ENCODE measurements around the gene SH3BP4. TPM values are rescaled to one million over a fixed set of nuclear protein-coding genes. Genes with fewer than 3 reads are reported as not detected.

Gene SH3BP4
- total and polyA plus RNA-seq, 10 of the 15 experiments (the other 5 are each of a cell fraction or from before 2014, with no cell fraction given): 0.03 to 0.36 TPM; not detected in 8

GRCh38 chr2:235043762-235044500 lies 92.1 kb downstream of the SH3BP4 start:
- intact Hi-C loops (cut with micrococcal nuclease; ENCODE audit: unreplicated experiment): no loop called here
- Histone ChIP-seq H3K79me2 (ENCODE audit: control insufficient read depth, insufficient read depth, low read length) (no peaks in the 10 kb centered on the region), H3K9ac (ENCODE audit: control insufficient read depth, insufficient read depth, low read length) (no peak overlapping the region), H3K36me3 (ENCODE audit: control insufficient read depth in 2 of 2, insufficient read depth in 2 of 2, low read length in 1 of 2) (no peaks in the 10 kb centered on the region), H3K27me3 (replicated peaks in 1 of 2; ENCODE audit: control insufficient read depth in 2 of 2, insufficient read depth in 2 of 2, low read length in 1 of 2) (no peaks in the 10 kb centered on the region), H3K4me3 (no peak overlapping the region), H3K9me3 (replicated peaks; ENCODE audit: control insufficient read depth, insufficient read depth, low read length) (no peaks in the 10 kb centered on the region; the same call in 2 of the 3 replicates), H3K4me2 (ENCODE audit: control insufficient read depth, insufficient read depth) (no peak overlapping the region), H2AFZ (ENCODE audit: control insufficient read depth, low read depth, low read length) (no peak overlapping the region), H3K27ac (ENCODE audit: control insufficient read depth, insufficient read depth) (no peak overlapping the region), H4K20me1 (ENCODE audit: control insufficient read depth, insufficient read depth) (no peaks in the 10 kb centered on the region), H3K4me1 (ENCODE audit: control insufficient read depth, insufficient read depth, low read length) (peaks cover 2% of the 10 kb centered on the region; the same call in 1 of the 2 replicates)
- ChIA-PET POLR2A (no interaction called here), CTCF (no interaction called here), RAD21 (ENCODE audit: unreplicated experiment) (no interaction called here), SMC1A (ENCODE audit: uncharacterized antibody, unreplicated experiment) (no interaction called here)
- DNase-seq (ENCODE audit: low read depth, low spot score) (no peak), FAIRE-seq (no peak), ATAC-seq (no peak)
- no TSS peak for BruUV-seq (replicated peaks)
- WGBS (ENCODE audit: insufficient coverage, insufficient replicate concordance, low lambda C conversion rate, missing lambda C conversion rate): 35% methylated on average over 21 of the region's 22 CpGs
- TF ChIP-seq CREB1 (IDR thresholded peaks at IDR 0.05; ENCODE audit: low read depth) (no peak), STAT3 (IDR thresholded peaks at IDR 0.05; ENCODE audit: low read depth, low read length) (no peak), ZNF592 (IDR thresholded peaks at IDR 0.05) (no peak), SUZ12 (IDR thresholded peaks at IDR 0.05; ENCODE audit: unreplicated experiment) (no peak), BRCA1 (IDR thresholded peaks at IDR 0.05; ENCODE audit: low read depth, low read length) (no peak), FOS (IDR thresholded peaks at IDR 0.05; ENCODE audit: borderline replicate concordance, extremely low read depth, insufficient read length) (no peak), CHD1 (IDR thresholded peaks at IDR 0.05; ENCODE audit: low read depth, low read length) (no peak), BCL3 (IDR thresholded peaks at IDR 0.05; ENCODE audit: borderline replicate concordance, insufficient read depth, low read depth, low read length, poor library complexity, severe bottlenecking) (no peak)
- TF ChIP-seq, protein P1, sequence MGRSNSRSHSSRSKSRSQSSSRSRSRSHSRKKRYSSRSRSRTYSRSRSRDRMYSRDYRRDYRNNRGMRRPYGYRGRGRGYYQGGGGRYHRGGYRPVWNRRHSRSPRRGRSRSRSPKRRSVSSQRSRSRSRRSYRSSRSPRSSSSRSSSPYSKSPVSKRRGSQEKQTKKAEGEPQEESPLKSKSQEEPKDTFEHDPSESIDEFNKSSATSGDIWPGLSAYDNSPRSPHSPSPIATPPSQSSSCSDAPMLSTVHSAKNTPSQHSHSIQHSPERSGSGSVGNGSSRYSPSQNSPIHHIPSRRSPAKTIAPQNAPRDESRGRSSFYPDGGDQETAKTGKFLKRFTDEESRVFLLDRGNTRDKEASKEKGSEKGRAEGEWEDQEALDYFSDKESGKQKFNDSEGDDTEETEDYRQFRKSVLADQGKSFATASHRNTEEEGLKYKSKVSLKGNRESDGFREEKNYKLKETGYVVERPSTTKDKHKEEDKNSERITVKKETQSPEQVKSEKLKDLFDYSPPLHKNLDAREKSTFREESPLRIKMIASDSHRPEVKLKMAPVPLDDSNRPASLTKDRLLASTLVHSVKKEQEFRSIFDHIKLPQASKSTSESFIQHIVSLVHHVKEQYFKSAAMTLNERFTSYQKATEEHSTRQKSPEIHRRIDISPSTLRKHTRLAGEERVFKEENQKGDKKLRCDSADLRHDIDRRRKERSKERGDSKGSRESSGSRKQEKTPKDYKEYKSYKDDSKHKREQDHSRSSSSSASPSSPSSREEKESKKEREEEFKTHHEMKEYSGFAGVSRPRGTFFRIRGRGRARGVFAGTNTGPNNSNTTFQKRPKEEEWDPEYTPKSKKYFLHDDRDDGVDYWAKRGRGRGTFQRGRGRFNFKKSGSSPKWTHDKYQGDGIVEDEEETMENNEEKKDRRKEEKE (IDR thresholded peaks at IDR 0.05): no peak
- in situ Hi-C loops (cut with MboI): no loop called here

All from GM12878 (cell line).